Adipose tissue (tissue), 3 donors: Measurements from ENCODE around the gene MT1F. TPM values are rescaled to one million over a fixed set of nuclear protein-coding genes. Genes with fewer than 3 reads are reported as not detected.
"Not testable (repeated sequence)": the region's sequence is repeated elsewhere in the genome, so short reads cannot be mapped to it uniquely, and the experiment has no call there.

ENCODE experiments used
- H3K27ac ChIP-seq: one replicate; pipeline ENCODE4 v1.5.1; 2013; ENCODE audit warnings: low read depth, low read length
- WGBS, 3 donors: extraction: QIAGEN DNeasy Blood & Tissue Kit; methylation state at CpG; one replicate each; pipeline ENCODE4 v1.1.7; 2013; 5-methylcytosine and 5-hydroxymethylcytosine counted together
- polyA plus RNA-seq, 3 donors: library from polyadenylated mRNA; stranded (reverse); fragments of 200-250 nt; gene quantifications; one replicate each; pipeline ENCODE4 v1.2.3, GENCODE V29; 2013
- donor health status: healthy with polysubstance abuse.
- donor health status: Bipolar disorder and iron deficiency.
- donor health status: healthy.

Gene MT1F
- 100 to 1,000 TPM in 2 of 3 donors, 10 to 100 TPM in 1; 84.5 to 341 (median 130) TPM for polyA plus RNA-seq

GRCh38 chr16:56657555-56658326 is at the start of gene MT1F:
Gene MT1F, plus strand, starts transcription at chr16:56657959. Its CDS starts 100 bp downstream, at chr16:56658059.
- WGBS, 3 donors: 0 to 2% (median 1%) methylated on average over 38 to 46 of the region's 46 CpGs
- no peak within 1 kb of the TSS for H3K27ac ChIP-seq

DNA sequence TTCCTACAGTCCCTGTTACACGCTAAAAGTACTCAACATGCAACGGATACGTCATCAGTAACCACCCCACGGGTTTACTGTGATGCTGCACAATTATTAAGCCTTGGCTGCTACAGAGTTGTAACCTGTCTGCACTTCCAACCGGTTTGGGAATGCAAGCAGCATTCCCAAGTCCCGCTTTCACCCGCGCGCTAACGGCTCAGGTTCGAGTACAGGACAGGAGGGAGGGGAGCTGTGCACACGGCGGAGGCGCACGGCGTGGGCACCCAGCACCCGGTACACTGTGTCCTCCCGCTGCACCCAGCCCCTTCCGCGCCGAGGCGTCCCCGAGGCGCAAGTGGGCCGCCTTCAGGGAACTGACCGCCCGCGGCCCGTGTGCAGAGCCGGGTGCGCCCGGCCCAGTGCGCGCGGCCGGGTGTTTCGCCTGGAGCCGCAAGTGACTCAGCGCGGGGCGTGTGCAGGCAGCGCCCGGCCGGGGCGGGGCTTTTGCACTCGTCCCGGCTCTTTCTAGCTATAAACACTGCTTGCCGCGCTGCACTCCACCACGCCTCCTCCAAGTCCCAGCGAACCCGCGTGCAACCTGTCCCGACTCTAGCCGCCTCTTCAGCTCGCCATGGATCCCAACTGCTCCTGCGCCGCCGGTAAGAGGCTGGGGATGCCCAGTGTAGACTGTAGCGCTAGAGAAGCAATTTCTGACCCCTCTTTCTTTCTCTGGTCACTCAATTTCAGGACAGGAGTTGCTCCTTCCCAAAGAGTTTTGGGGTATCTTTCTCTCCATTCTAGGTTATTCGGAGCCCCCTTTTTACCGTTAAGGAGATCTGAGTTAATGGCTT is 49.5 kb upstream of the MT1F start, which contains the start of gene MT2A:
Gene MT2A (plus strand): TSS at position 542 of the 833 bp plus-strand sequence. CDS start 72 bp downstream, at position 614.
- 5 to 7% (median 5%) methylated on average over 57 to 62 of the region's 62 CpGs for WGBS, 3 donors
- H3K27ac ChIP-seq: peak within 1 kb of the TSS; percentile 96

DNA sequence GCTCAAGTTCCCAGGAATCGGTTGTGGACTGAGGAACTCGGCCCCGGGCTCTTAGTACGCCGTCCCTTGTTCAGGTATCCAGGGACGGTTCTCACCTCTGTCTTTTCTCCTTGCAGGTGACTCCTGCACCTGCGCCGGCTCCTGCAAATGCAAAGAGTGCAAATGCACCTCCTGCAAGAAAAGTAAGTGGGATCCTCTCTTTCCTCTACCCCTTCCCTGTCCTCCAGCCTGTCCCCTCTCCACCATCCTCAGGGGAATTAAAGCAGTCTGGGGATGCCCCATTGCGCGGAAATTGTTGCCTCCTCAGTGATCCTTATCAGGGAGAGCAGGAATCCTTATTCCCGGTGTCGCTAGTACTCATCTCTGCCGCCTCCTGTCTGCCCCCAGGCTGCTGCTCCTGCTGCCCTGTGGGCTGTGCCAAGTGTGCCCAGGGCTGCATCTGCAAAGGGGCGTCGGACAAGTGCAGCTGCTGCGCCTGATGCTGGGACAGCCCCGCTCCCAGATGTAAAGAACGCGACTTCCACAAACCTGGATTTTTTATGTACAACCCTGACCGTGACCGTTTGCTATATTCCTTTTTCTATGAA is 48.8 kb upstream of the MT1F start:
- peak overlapping the region; percentile 81 for H3K27ac ChIP-seq
- WGBS, 3 donors: 0 to 1% (median 1%) methylated on average over 21 of the region's 21 CpGs

DNA sequence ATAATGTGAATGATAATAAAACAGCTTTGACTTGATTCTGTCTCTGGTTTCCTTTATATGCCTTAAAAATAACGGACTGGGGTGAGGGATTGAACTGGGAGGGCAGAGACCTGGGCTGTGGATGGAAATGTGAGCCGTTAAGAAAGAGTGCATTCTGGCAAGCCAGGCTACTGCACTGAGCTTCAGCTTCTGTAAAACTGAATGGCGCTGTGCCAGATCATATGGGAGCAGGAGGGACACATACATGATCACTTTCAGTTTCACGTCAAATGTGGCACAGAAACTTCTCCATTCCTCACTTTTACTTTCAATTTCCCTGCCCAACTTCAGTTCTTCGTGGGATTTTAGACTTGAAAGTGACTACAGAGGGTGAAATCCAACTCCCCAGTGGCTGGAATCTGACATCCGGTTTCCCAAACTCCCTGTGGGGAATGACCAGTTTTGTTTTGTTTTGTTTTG is 48.3 kb upstream of the MT1F start:
- 0 to 1% (median 0%) methylated on average over 6 of the region's 6 CpGs for WGBS, 3 donors

GRCh38 chr16:56610017-56610608 is 47.6 kb upstream of the MT1F start:
- peak overlapping the region; percentile 61 for H3K27ac ChIP-seq
- 15 to 21% (median 19%) methylated on average over 10 of the region's 10 CpGs for WGBS, 3 donors

More for the DNA sequence above, 48.3 kb upstream of the MT1F start:
- peak overlapping the region; percentile 36 for H3K27ac ChIP-seq

DNA sequence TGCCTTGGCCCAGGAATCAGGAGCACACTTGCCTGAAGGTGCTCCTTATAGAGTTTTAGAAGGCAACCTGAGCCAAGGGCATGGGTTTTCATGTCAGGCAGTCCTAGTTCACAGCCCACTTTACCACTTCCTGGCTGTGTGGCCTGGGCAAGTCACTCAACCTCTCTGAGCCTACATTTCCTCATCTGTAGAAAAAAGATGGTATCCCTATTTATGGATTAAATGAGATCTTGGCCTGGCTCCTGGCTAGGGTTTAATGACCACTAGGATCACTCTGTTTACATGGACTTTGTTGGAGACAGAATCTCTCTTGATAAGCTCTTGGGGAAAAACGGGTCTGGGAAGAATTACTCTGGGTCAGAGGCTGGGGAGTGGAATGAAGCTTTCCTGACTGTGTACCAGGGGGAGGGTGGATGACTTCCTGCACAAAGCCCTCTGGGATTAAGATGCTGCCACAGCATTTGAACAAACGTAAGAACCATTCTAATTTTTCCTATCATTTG is 47.1 kb upstream of the MT1F start:
- WGBS, 3 donors: 39 to 47% (median 41%) methylated on average over 2 of the region's 2 CpGs
- H3K27ac ChIP-seq: peak overlapping the region; percentile 61

DNA sequence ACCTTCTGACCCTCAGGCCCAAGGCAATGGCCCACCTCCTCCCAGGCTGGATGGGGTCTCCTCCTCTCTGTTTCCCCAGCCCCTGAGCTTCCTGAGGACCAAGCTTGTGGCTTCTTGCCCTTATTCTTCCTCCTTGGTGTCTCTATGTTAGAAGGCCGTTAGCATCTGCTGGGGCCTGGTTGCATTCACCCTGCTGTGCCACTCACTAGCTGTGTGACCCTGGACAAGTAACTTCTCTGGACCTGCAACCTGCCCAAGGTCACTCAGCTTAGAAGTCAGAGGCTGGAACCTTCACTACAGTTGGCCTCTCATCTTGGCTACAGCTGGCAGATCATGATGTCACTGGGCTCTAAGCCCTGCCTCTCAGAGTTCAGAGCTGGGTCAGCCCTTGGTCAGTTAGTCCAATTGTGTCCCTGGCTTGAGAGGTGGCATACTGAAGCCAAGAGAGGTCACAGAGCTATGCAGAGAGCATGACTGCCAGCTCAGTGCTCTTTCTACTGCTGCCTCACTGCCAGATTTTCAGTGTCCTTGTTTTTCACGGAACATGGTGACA is 46.4 kb upstream of the MT1F start:
- peak overlapping the region; percentile 70 for H3K27ac ChIP-seq
- 31 to 58% (median 45%) methylated on average over 2 of the region's 2 CpGs for WGBS, 3 donors

DNA sequence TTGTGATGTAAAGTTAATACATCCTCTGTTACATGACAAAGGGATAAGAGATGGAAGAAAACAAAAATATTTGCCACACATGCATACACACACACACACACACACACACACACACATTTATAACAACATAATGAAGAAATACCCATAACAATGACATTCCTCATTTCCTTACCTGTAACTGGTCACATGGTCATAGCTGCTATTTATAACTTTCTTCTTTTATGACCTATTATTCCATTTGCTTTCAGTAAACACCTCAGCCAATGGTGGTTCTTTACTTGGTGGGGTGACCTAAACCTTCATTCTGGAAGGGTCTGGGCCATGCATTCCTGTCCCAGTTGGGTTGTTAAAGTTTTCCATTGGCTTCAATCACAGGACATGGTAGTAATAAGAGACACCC is 44.1 kb upstream of the MT1F start:
- no peak overlapping the region for H3K27ac ChIP-seq

DNA sequence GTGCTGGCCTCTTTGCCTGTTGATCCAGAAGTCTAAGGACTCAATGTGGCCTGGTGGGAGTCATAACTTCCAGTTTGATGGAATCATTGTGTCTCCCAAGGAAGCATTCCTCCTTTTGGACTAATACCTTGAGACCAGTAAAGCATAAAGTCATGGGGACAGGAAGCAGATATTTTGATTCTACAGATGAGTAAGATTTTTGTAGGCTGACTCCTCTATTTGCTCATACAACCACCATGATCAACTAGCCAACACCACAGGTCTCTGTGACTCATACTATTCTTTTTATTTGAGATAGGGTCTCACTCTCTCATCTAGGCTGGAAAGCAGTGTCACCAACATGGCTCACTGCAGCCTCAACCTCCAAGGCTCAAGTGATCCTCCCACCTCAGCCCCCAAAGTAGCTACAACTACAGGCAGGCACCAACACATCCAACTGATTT is 43.2 kb upstream of the MT1F start:
- no peak overlapping the region for H3K27ac ChIP-seq

DNA sequence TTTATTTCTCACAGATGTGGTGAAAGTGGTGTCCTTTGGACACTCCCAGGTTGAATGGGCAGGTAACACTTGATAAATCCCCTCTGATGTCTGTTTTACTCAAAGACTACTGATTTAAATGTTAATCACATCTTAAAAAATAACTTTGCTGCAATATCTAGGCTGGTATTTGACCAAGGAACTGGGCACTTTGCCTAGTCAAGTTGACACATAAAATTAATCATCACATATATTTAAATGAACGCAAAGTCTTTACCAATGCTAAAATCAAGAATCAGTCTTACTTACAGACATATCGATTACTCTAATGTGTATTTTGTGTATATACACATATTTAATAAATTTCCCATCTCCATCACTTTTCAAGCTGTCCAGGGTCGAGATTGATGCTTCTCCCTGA is 42.4 kb upstream of the MT1F start:
- WGBS, 3 donors: 58 to 94% (median 89%) methylated on average over 3 of the region's 3 CpGs
- no peak overlapping the region for H3K27ac ChIP-seq

DNA sequence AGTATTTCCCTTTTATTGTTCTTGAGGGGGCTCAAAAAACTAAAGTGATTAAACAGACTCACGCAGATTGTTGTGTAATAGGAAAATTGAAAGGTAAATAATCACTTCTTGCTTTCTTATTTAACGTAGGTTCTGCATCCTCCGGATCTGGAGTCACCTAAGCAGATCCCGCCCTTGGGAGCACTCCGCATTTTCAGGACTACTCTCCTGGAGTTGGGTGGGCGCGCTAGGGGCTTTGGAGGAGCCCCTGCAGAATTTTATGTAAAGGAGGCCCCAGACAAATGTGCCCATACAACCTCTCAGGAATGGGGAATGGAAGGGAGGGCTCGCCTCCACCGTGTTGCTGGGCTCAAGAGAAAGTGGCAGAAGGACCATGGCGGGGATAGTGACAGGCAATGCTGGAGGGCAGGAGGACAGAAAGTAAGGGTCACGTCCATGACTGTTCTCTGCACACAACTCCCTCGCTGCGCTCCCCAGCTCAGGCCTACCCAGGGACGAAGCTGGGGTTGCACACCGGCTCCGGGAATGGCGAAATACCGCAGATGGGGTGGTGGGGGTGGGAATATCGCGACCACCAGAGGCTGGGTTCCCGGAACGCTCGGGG is 41.0 kb upstream of the MT1F start:
- no peak overlapping the region for H3K27ac ChIP-seq
- 49 to 55% (median 49%) methylated on average over 23 of the region's 23 CpGs for WGBS, 3 donors

DNA sequence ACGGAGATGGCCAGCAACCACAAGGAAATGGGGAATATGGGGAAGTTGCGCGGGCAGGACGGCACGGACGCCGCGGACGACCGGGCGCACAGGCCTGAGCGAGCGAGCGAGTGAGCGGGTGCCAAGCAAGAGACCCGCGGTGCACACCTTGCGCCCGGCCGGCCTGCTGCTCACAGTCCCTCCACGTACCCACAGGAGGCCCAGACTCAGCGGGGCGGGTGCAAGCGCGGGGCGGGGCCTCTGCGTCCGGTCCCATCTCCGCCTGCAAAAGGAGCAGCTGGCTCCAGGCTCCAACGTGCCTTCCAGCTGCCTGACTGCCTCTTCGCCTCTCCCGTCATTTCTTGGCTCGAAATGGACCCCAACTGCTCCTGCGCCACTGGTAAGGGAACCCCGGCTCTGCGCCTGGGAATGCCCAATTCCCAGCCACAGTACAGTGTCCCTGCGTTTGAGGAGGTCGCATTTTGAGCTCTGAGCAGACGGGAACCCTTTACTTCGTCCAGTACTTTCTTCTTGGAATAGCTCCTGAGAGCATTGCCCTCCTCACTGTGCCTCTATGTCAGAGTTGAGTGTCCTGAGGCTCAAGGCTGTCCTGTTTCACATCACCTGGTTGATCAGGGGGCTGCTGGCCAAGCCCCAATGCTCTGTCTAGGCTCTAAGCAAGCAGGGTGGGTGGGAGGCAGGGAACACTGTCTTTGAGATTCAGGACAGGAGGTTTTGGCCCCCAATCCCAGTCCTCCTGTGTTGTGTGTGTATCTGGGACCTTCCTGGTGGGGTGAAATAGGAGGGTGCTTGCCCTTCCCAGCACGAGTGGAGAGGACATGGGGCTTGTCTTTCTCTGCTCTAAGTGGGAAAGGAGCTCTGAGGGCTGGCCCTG is 40.3 kb upstream of the MT1F start:
- 2 to 4% (median 3%) methylated on average over 27 to 40 of the region's 41 CpGs for WGBS, 3 donors
- peak overlapping the region; percentile 77 for H3K27ac ChIP-seq

GRCh38 chr16:56618138-56618537 is 39.6 kb upstream of the MT1F start:
- peak overlapping the region; percentile 77 for H3K27ac ChIP-seq
- WGBS, 3 donors: 55 to 72% (median 72%) methylated on average over 6 of the region's 6 CpGs

DNA sequence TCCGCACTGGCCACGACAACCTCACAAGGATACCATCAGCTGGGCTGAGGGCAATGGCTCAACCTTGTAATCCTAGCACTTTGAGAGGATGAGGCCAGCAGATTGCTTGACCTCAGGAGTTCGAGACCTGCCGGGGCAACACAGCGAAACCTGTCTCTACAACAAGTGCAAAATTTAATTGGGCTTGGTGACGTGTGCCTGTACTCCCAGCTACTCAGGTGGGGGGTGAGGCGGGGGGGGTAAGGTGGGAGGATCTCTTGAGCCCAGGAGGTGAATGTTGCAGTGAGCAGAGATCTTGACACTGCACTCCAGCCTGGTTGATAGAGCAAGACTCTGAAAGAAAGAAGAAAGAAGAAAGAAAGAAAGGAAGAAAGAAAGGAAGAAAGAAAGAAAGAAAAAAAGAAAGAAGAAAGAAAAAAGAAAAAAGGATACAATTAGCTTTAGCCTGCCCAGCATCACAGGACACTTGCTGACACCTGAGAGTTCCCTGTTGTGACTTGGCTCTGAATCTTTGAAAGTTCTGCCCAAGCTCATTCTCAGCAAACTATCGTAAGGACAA is 37.3 kb upstream of the MT1F start:
- WGBS, 3 donors: 76 to 90% (median 77%) methylated on average over 8 of the region's 8 CpGs
- H3K27ac ChIP-seq: no peak overlapping the region

GRCh38 chr16:56621665-56622445 is 35.9 kb upstream of the MT1F start:
- not testable (repeated sequence) for H3K27ac ChIP-seq
- 79 to 86% (median 84%) methylated on average over 4 of the region's 4 CpGs for WGBS, 3 donors

DNA sequence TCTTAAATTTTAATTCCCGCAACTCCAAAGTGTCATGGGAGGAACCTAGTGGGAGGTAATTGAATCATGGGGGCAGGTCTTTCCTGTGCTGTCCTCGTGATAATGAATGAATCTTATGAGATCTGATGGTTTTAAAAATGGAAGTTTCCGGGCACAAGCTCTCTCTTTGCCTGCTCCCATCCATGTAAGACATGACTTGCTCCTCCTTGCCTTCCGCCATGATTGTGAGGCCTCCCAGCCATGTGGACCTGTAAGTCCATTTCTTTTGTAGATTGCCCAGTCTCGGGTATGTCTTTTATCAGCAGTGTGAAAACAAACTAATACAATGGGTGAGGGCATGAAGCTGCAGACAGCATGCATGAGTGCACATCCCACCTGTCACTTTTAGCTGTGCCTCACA is 34.6 kb upstream of the MT1F start:
- not testable (repeated sequence) for H3K27ac ChIP-seq
- 89 to 94% (median 91%) methylated on average over 5 of the region's 5 CpGs for WGBS, 3 donors
